H9 (cell line): ENCODE results near the gene DOLPP1. TPM values are rescaled to one million over a fixed set of nuclear protein-coding genes. Genes with fewer than 3 reads are reported as not detected.

Source experiments
- DNase-seq: peaks from one replicate; pipeline ENCODE4 v3.0.0-alpha.2; 2017
- H2AFZ ChIP-seq: one replicate; pipeline ENCODE4 v1.6.1; 2013; ENCODE audit warnings: mild to moderate bottlenecking, low read length, control low read depth, moderate library complexity
- H2AK5ac ChIP-seq: 2 replicates; pipeline ENCODE4 v1.6.1; 2013; ENCODE audit warnings: low read length, control low read depth, mixed read lengths; ENCODE audit not compliant: insufficient read length
- H2BK120ac ChIP-seq: one replicate; pipeline ENCODE4 v1.6.1; 2013; ENCODE audit warnings: low read depth, mild to moderate bottlenecking, low read length, control low read depth, inconsistent platforms; ENCODE audit not compliant: poor library complexity, severe bottlenecking
- H2BK12ac ChIP-seq: 2 replicates; pipeline ENCODE4 v1.6.1; 2013; ENCODE audit warnings: low read length, control low read depth, mixed read lengths, low read depth; ENCODE audit not compliant: insufficient read length
- H2BK15ac ChIP-seq: 2 replicates; pipeline ENCODE4 v1.6.1; 2013; ENCODE audit warnings: low read depth, low read length, control low read depth
- H2BK20ac ChIP-seq: one replicate; pipeline ENCODE4 v1.6.1; 2013; ENCODE audit warnings: low read depth, mild to moderate bottlenecking, low read length, control low read depth, inconsistent platforms; ENCODE audit not compliant: poor library complexity, severe bottlenecking
- H2BK5ac ChIP-seq: 2 replicates; pipeline ENCODE4 v1.6.1; 2013; ENCODE audit warnings: low read length, control low read depth, mixed read lengths; ENCODE audit not compliant: insufficient read length
- H3K14ac ChIP-seq: 2 replicates; pipeline ENCODE4 v1.6.1; 2013; ENCODE audit warnings: low read length, control low read depth; ENCODE audit not compliant: insufficient read depth
- H3K18ac ChIP-seq: 2 replicates; pipeline ENCODE4 v1.6.1; 2013; ENCODE audit warnings: low read depth, mild to moderate bottlenecking, mixed read lengths, low read length, control low read depth; ENCODE audit not compliant: insufficient read length
- H3K23ac ChIP-seq: 2 replicates; pipeline ENCODE4 v1.6.1; 2013; ENCODE audit warnings: low read length, control low read depth, mixed read lengths, low read depth; ENCODE audit not compliant: insufficient read length
- H3K23me2 ChIP-seq: 2 replicates; pipeline ENCODE4 v1.6.1; 2013; ENCODE audit warnings: low read depth, mild to moderate bottlenecking, mixed read lengths, low read length, control low read depth; ENCODE audit not compliant: insufficient read length, poor library complexity, severe bottlenecking
- H3K27ac ChIP-seq: 2 replicates; pipeline ENCODE4 v1.5.1; 2013; ENCODE audit warnings: low read length, control low read depth, mixed read lengths, low read depth; ENCODE audit not compliant: insufficient read length
- H3K27me3 ChIP-seq: 2 replicates; pipeline ENCODE4 v1.6.1; 2013; ENCODE audit warnings: low read length, control low read depth, inconsistent platforms; ENCODE audit not compliant: insufficient read depth
- H3K4ac ChIP-seq: 2 replicates; pipeline ENCODE4 v1.6.1; 2013; ENCODE audit warnings: low read depth, mild to moderate bottlenecking, control low read depth, inconsistent platforms, low read length, moderate library complexity
- H3K4me1 ChIP-seq: 2 replicates; pipeline ENCODE4 v1.6.1; 2013; ENCODE audit warnings: low read length, control low read depth, inconsistent platforms; ENCODE audit not compliant: insufficient read depth
- H3K4me2 ChIP-seq: 2 replicates; pipeline ENCODE4 v1.6.1; 2013; ENCODE audit warnings: low read length, control low read depth, mixed read lengths; ENCODE audit not compliant: insufficient read length, insufficient read depth
- H3K56ac ChIP-seq: 2 replicates; pipeline ENCODE4 v1.6.1; 2013; ENCODE audit warnings: low read depth, mild to moderate bottlenecking, mixed read lengths, low read length, control low read depth; ENCODE audit not compliant: insufficient read length
- H3K79me1 ChIP-seq: 2 replicates; pipeline ENCODE4 v1.6.1; 2013; ENCODE audit warnings: low read depth, mild to moderate bottlenecking, moderate library complexity, low read length, control low read depth, inconsistent platforms; ENCODE audit not compliant: insufficient read depth, poor library complexity, severe bottlenecking
- H3K79me2 ChIP-seq: 2 replicates; pipeline ENCODE4 v1.6.1; 2013; ENCODE audit warnings: low read length, control low read depth, inconsistent platforms; ENCODE audit not compliant: insufficient read depth
- H3K9ac ChIP-seq: 2 replicates; pipeline ENCODE4 v1.6.1; 2013; ENCODE audit warnings: low read length, control low read depth, mixed read lengths; ENCODE audit not compliant: insufficient read length; ENCODE audit errors: extremely low read depth
- H3K9me3 ChIP-seq: one replicate; pipeline ENCODE4 v1.6.1; 2013; ENCODE audit warnings: low read depth, low read length, inconsistent platforms; ENCODE audit not compliant: control insufficient read depth
- H3T11ph ChIP-seq: one replicate; pipeline ENCODE4 v1.6.1; 2013; ENCODE audit warnings: mild to moderate bottlenecking, low read length, control low read depth, inconsistent platforms
- H4K20me1 ChIP-seq: one replicate; pipeline ENCODE4 v1.6.1; 2013; ENCODE audit not compliant: control insufficient read depth, insufficient read length, insufficient read depth
- H4K5ac ChIP-seq: 2 replicates; pipeline ENCODE4 v1.6.1; 2013; ENCODE audit warnings: low read depth, mild to moderate bottlenecking, mixed read lengths, low read length, control low read depth; ENCODE audit not compliant: insufficient read length
- H4K8ac ChIP-seq: replicated peaks from 2 replicates; pipeline ENCODE4 v1.6.1; 2013; ENCODE audit warnings: low read length, control low read depth, mixed read lengths, low read depth; ENCODE audit not compliant: insufficient read length
- H4K91ac ChIP-seq: 2 replicates; pipeline ENCODE4 v1.6.1; 2013; ENCODE audit warnings: low read depth, mild to moderate bottlenecking, moderate library complexity, mixed read lengths, low read length, control low read depth; ENCODE audit not compliant: insufficient read length
- H3K27ac Mint-ChIP-seq, 3 experiments: 2 replicates in 2 of 3; 3 replicates in 1 of 3; pipeline ENCODE4 v1.8.0; 2020 to 2021; ENCODE audit warnings: mixed read lengths in 3 of 3, mild to moderate bottlenecking in 1 of 3, moderate library complexity in 1 of 3
- H3K27me3 Mint-ChIP-seq: 2 replicates; pipeline ENCODE4 v1.8.0; 2021; ENCODE audit warnings: low read depth, mild to moderate bottlenecking, moderate library complexity, mixed read lengths
- H3K36me3 Mint-ChIP-seq, 3 experiments: 2 replicates in 2 of 3; 3 replicates in 1 of 3; pipeline ENCODE4 v1.8.0; 2020 to 2021; ENCODE audit warnings: low read depth in 3 of 3, mixed read lengths in 3 of 3; ENCODE audit not compliant: insufficient read depth in 1 of 3
- H3K4me1 Mint-ChIP-seq, 2 experiments: 2 replicates each; pipeline ENCODE4 v1.8.0; 2020; ENCODE audit warnings: mixed read lengths in 2 of 2
- H3K4me3 Mint-ChIP-seq, 2 experiments: 2 replicates in 1 of 2; 3 replicates in 1 of 2; pipeline ENCODE4 v1.8.0; 2020 to 2021; ENCODE audit warnings: mild to moderate bottlenecking in 2 of 2, mixed read lengths in 2 of 2, moderate library complexity in 1 of 2
- H3K9me3 Mint-ChIP-seq, 2 experiments: 2 replicates in 1 of 2; 3 replicates in 1 of 2; pipeline ENCODE4 v1.8.0; 2020; ENCODE audit warnings: mild to moderate bottlenecking in 2 of 2, mixed read lengths in 2 of 2, moderate library complexity in 1 of 2
- CTCF ChIP-seq: fragments of 200-600 bp; sonication (generic); conservative IDR thresholded peaks from 3 replicates; pipeline ENCODE4 v1.8.0; 2021; ENCODE audit warnings: antibody characterized with exemption, mild to moderate bottlenecking
- WGBS: extraction: QIAGEN DNeasy Blood & Tissue Kit; methylation state at CpG from one replicate; pipeline ENCODE4 v1.1.7; 2013; ENCODE audit warnings: missing lambda C conversion rate, low lambda C conversion rate, mixed read lengths; ENCODE audit not compliant: insufficient read length; ENCODE audit errors: extremely low coverage; 5-methylcytosine and 5-hydroxymethylcytosine counted together
- total RNA-seq: library from RNA; stranded (reverse); gene quantifications from 2 replicates; pipeline ENCODE4 v1.2.1, GENCODE V29; 2021

The DOLPP1 gene
- total RNA-seq, 1 experiment from 2014 or later = 42.6 TPM

GRCh38 chr9:129138476-129139232 is 57.7 kb downstream of the DOLPP1 start:
- WGBS = no CpG with 5 or more reads among the region's 21 CpGs
- H3K9me3 ChIP-seq = no peaks in the 10 kb centered on the region
- no peak overlapping the region for H3T11ph ChIP-seq
- no peaks in the 10 kb centered on the region for H3K79me1 ChIP-seq
- H3K27ac ChIP-seq = no peak overlapping the region
- H3K56ac ChIP-seq = no peak overlapping the region
- no peak overlapping the region for H3K9ac ChIP-seq
- H3K4me3 Mint-ChIP-seq = no peak overlapping the region; a peak in 1 of 5 replicates
- no peak overlapping the region for H3K18ac ChIP-seq
- peaks cover 5% of the 10 kb centered on the region for H3K23me2 ChIP-seq
- H3K4ac ChIP-seq = no peak overlapping the region
- H3K36me3 Mint-ChIP-seq = peaks cover 11 to 50% (median 45%) of the 10 kb centered on the region in 3 experiments; a peak in 6 of 7 replicates
- H3K9me3 Mint-ChIP-seq = no peaks in the 10 kb centered on the region; a peak in 1 of 5 replicates
- no peak for TF ChIP-seq CTCF
- H3K23ac ChIP-seq = no peak overlapping the region
- peaks cover 45 to 47% of the 10 kb centered on the region in 2 experiments for H3K4me1 Mint-ChIP-seq
- no peak overlapping the region for H4K5ac ChIP-seq
- no peaks in the 10 kb centered on the region for H3K79me2 ChIP-seq
- H4K8ac ChIP-seq = no peak overlapping the region
- no peak overlapping the region for H3K4me2 ChIP-seq
- no peak for DNase-seq
- H3K27me3 Mint-ChIP-seq = peaks cover 1% of the 10 kb centered on the region; the same call in 1 of the 2 replicates
- H2AK5ac ChIP-seq = no peak overlapping the region
- H3K14ac ChIP-seq = no peak overlapping the region
- no peak overlapping the region for H2BK20ac ChIP-seq
- H3K27me3 ChIP-seq = no peaks in the 10 kb centered on the region
- H4K20me1 ChIP-seq = no peaks in the 10 kb centered on the region
- no peak overlapping the region for H2BK120ac ChIP-seq
- H3K27ac Mint-ChIP-seq = peak overlapping the region in 1 of 3 experiments; percentile 99; a peak in 2 of 7 replicates
- no peak overlapping the region for H2BK15ac ChIP-seq
- peaks cover 6% of the 10 kb centered on the region; the same call in 1 of the 2 replicates for H3K4me1 ChIP-seq
- no peak overlapping the region for H2BK12ac ChIP-seq
- H2AFZ ChIP-seq = no peak overlapping the region
- no peak overlapping the region for H2BK5ac ChIP-seq
- H4K91ac ChIP-seq = no peak overlapping the region
